HL-60 (cell line): ENCODE results near the gene CAB39L.

ENCODE experiments used
- DNase-seq, 2 experiments: peaks; one replicate each; pipeline ENCODE4 v3.0.0-alpha.2; 2010 to 2020; ENCODE audit warnings: low read depth in 1 of 2, low spot score in 1 of 2
- H3K27ac ChIP-seq: fragments of 250-450 bp; sonication (Bioruptor Pico); replicated peaks from 2 replicates; pipeline ENCODE4 v1.5.1; 2020; ENCODE audit warnings: mild to moderate bottlenecking, moderate library complexity
- H3K27me3 ChIP-seq: fragments of 250-450 bp; sonication (Bioruptor Pico); 2 replicates; pipeline ENCODE4 v1.5.1; 2021; ENCODE audit warnings: mild to moderate bottlenecking, moderate library complexity; ENCODE audit not compliant: insufficient read depth, poor library complexity, severe bottlenecking
- H3K4me3 ChIP-seq: replicated peaks from 2 replicates; pipeline ENCODE4 v1.5.1; 2011; ENCODE audit warnings: mild to moderate bottlenecking, control low read depth, low read length; ENCODE audit not compliant: insufficient read depth
- GABPA ChIP-seq: IDR thresholded peaks from 2 replicates; pipeline ENCODE4 v1.6.1; 2012; ENCODE audit warnings: low read depth
- POLR2AphosphoS5 ChIP-seq: IDR thresholded peaks from 2 replicates; pipeline ENCODE4 v1.6.1; 2012; ENCODE audit warnings: low read depth
- SPI1 ChIP-seq: IDR thresholded peaks from 2 replicates; pipeline ENCODE4 v1.6.1; 2012; ENCODE audit warnings: low read depth, mild to moderate bottlenecking, borderline replicate concordance
- TF ChIP-seq, protein P1 (sequence below): IDR thresholded peaks from 2 replicates; pipeline ENCODE4 v1.6.1; 2012; ENCODE audit warnings: low read depth; ENCODE audit not compliant: insufficient replicate concordance
- TF ChIP-seq, protein P2 (sequence below): IDR thresholded peaks from one replicate; pipeline ENCODE4 v1.5.1; 2011; ENCODE audit warnings: low read length, control low read depth, inconsistent platforms; ENCODE audit not compliant: insufficient read depth

Gene CAB39L

DNA sequence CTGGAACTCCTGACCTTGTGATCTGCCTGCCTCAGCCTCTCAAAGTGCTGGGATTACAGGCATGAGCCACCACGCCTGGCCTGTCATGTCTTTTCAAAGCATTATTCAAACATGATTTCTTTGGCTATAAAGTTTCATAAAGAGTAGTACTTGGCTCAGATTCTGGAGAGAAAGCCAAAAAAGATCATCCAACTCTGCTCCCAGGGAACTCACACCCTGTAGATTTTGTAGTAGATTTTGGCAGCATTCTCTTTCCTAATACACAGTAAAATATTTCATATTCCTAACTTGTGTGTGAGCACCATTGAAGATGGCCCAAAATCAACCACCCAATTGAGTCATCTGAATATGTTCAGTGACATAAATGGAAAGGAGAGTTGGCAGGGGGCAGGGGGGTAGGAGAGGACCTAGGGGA, 48.4 kb downstream of the CAB39L start:
- H3K4me3 ChIP-seq, result no peak overlapping the region
- DNase-seq, result no peak
- no peaks in the 10 kb centered on the region for H3K27me3 ChIP-seq
- no peak overlapping the region for H3K27ac ChIP-seq
- no peak for TF ChIP-seq SPI1

DNA sequence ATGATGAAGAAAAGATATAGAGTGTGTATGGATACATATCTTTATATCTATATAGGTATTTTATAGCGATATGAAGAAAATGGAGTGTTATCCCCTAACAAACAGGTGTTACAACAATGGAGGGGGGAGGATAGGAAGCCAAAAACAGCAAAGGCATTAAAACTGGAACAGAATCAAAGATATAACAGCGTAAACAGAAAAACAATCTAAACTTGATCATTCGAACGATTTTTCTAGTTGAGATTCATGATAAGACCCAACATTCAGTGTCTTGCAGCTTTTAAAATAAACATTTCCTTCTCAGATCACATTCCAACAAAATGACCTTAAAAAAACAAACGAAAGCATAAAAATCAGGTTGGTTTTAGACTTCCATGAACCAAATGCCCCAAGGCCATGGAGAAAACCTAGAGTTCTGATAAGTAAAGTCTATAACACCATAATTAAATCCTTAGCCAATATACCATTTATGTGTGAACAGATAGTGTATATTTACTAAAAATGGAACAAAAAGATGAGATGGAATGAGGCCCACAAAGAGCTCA, 55.7 kb downstream of the CAB39L start:
- DNase-seq, result no peak
- H3K27me3 ChIP-seq, result no peaks in the 10 kb centered on the region
- TF ChIP-seq, protein P1, sequence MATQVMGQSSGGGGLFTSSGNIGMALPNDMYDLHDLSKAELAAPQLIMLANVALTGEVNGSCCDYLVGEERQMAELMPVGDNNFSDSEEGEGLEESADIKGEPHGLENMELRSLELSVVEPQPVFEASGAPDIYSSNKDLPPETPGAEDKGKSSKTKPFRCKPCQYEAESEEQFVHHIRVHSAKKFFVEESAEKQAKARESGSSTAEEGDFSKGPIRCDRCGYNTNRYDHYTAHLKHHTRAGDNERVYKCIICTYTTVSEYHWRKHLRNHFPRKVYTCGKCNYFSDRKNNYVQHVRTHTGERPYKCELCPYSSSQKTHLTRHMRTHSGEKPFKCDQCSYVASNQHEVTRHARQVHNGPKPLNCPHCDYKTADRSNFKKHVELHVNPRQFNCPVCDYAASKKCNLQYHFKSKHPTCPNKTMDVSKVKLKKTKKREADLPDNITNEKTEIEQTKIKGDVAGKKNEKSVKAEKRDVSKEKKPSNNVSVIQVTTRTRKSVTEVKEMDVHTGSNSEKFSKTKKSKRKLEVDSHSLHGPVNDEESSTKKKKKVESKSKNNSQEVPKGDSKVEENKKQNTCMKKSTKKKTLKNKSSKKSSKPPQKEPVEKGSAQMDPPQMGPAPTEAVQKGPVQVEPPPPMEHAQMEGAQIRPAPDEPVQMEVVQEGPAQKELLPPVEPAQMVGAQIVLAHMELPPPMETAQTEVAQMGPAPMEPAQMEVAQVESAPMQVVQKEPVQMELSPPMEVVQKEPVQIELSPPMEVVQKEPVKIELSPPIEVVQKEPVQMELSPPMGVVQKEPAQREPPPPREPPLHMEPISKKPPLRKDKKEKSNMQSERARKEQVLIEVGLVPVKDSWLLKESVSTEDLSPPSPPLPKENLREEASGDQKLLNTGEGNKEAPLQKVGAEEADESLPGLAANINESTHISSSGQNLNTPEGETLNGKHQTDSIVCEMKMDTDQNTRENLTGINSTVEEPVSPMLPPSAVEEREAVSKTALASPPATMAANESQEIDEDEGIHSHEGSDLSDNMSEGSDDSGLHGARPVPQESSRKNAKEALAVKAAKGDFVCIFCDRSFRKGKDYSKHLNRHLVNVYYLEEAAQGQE, result no peak
- TF ChIP-seq, protein P2, sequence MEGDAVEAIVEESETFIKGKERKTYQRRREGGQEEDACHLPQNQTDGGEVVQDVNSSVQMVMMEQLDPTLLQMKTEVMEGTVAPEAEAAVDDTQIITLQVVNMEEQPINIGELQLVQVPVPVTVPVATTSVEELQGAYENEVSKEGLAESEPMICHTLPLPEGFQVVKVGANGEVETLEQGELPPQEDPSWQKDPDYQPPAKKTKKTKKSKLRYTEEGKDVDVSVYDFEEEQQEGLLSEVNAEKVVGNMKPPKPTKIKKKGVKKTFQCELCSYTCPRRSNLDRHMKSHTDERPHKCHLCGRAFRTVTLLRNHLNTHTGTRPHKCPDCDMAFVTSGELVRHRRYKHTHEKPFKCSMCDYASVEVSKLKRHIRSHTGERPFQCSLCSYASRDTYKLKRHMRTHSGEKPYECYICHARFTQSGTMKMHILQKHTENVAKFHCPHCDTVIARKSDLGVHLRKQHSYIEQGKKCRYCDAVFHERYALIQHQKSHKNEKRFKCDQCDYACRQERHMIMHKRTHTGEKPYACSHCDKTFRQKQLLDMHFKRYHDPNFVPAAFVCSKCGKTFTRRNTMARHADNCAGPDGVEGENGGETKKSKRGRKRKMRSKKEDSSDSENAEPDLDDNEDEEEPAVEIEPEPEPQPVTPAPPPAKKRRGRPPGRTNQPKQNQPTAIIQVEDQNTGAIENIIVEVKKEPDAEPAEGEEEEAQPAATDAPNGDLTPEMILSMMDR, result no peak
- TF ChIP-seq SPI1 (no peak), POLR2AphosphoS5 (no peak), GABPA (no peak)
- no peak overlapping the region for H3K4me3 ChIP-seq
- no peak overlapping the region for H3K27ac ChIP-seq

DNA sequence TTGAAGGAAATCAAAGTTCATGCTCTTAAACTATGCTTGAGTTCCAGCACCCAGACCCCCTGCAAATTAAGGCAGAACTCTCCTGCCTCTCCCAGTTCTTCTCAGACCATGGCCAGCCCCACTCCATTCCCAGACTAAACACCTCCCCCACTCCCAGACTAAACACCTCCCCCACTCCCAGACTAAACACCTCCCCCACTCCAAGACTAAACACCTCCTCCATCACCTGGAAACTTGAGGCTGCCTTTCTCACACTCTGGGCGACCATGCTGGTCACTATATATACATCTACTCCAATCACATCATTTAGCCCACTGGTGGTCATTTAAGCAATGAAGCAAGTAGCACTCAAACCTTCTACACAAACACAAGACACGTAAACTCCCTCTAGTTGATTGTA, 57.2 kb downstream of the CAB39L start:
- Histone ChIP-seq H3K27me3 (no peaks in the 10 kb centered on the region), H3K27ac (no peak overlapping the region), H3K4me3 (no peak overlapping the region)
- DNase-seq, result no peak
- no peak for TF ChIP-seq SPI1

DNA sequence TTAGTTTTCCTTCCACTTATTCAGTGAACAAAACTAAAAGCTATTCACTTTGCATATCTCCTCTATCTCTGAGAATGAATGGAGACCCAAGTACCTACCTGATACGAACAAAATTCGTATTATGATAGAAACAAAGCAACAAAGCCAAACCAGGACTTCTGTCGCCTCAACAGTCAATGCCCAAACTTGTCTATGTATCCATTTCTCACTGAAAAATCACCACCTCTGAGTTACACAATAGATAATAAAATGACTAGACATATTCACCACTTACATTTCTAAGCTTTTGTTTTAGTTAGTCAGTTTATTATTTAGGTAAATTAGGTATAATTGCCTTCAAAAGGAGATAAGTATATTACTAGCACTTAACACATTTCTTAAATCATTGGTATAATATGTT, 67.7 kb downstream of the CAB39L start:
- TF ChIP-seq, protein P1, result no peak
- TF ChIP-seq POLR2AphosphoS5, result no peak
- TF ChIP-seq, protein P2, result no peak
- no peak for DNase-seq
- H3K4me3 ChIP-seq, result no peak overlapping the region

DNA sequence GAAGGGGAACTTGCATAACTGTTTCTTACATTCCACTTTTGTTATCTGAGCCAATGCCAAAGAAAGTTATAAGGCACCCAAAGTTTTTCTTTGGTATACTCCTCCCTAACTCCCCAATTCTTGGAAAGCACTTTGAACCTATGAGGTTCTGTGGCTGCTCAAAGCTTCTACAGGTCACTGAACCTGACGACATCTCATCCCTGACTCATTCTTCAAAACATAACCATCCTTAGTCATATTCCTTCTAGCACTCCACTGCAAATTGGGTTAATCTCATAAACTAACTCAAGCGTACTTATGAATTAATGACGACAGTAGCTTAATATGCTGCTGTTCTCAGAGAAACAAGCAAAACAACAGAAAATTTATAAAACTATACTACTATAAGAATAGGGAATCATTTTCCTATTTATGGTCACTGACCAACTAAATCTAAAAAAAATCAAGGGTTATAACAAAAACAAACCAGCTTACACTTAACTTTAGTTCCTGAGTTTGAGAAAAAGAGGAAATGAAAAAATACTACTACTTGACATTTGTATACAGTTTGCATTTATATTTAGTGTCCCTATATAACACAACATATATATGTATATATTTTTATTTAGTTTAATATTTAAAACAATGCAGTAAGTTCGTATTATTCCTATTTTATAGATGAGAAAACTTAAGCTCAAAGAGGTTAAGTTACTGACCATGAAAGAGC, 69.1 kb downstream of the CAB39L start:
- H3K27ac ChIP-seq, result no peak overlapping the region
- no peaks in the 10 kb centered on the region for H3K27me3 ChIP-seq
- TF ChIP-seq SPI1 (peak; percentile 49), GABPA (no peak), POLR2AphosphoS5 (no peak)
- no peak for DNase-seq
- no peak overlapping the region for H3K4me3 ChIP-seq

More for the DNA sequence above, 67.7 kb downstream of the CAB39L start:
- no peak overlapping the region for H3K27ac ChIP-seq
- no peaks in the 10 kb centered on the region for H3K27me3 ChIP-seq
